Psoas muscle (tissue), 8 donors: Measurements from ENCODE around the gene SCYGR4. TPM values are rescaled to one million over a fixed set of nuclear protein-coding genes. Genes with fewer than 3 reads are reported as not detected.

Experiments
- ATAC-seq, 4 donors: fragments of 200-7000 bp; cut with Tn5 transposase; one replicate each; pipeline ENCODE4 v1.9.1; 2020; ENCODE audit warnings: moderate library complexity in 3 of 4, mild to moderate bottlenecking in 2 of 4
- DNase-seq, 2 donors: peaks; one replicate each; pipeline ENCODE4 v3.0.0-alpha.2; 2020
- H3K27ac ChIP-seq: fragments of 200-600 bp; one replicate; pipeline ENCODE4 v1.8.0; 2022
- H3K27me3 ChIP-seq, 3 donors: fragments of 200-600 bp in 1 of 3; one replicate each; pipeline versions ENCODE4 v1.6.1 to v1.8.0; 2013 to 2022; ENCODE audit warnings: low read length in 2 of 3, mild to moderate bottlenecking in 2 of 3, moderate library complexity in 1 of 3; ENCODE audit not compliant: insufficient read depth in 3 of 3
- H3K36me3 ChIP-seq, 2 donors: fragments of 200-600 bp in 1 of 2; one replicate each; pipeline versions ENCODE4 v1.6.1 to v1.8.0; 2013 to 2022; ENCODE audit warnings: low read depth in 1 of 2, mild to moderate bottlenecking in 1 of 2, moderate library complexity in 1 of 2; ENCODE audit not compliant: insufficient read depth in 1 of 2
- H3K4me1 ChIP-seq: fragments of 200-600 bp; one replicate; pipeline ENCODE4 v1.8.0; 2022
- H3K4me3 ChIP-seq: fragments of 200-600 bp; one replicate; pipeline ENCODE4 v1.8.0; 2022; ENCODE audit warnings: mild to moderate bottlenecking
- H3K9me3 ChIP-seq: fragments of 200-600 bp; one replicate; pipeline ENCODE4 v1.8.0; 2022
- WGBS, 3 donors: extraction: QIAGEN DNeasy Blood & Tissue Kit; methylation state at CpG; one replicate each; pipeline versions ENCODE4 v1.1.6 to v1.1.7; 2013; 5-methylcytosine and 5-hydroxymethylcytosine counted together
- intact Hi-C, 2 donors: fragments of 100-400 bp; cut with DNase I; formaldehyde crosslinking; loops; one replicate each; pipeline versions ENCODE4 v1.11.0 to v1.14.2; 2022
- polyA plus RNA-seq, 3 donors: library from polyadenylated mRNA; stranded (reverse); fragments of 200-250 nt; gene quantifications; one replicate each; pipeline ENCODE4 v1.2.3, GENCODE V29; 2013
- total RNA-seq, 4 donors: library from RNA; stranded (reverse); fragmentation: NEBNext Ultra II Directional in 2 of 4; extraction: Animal tissue kit (Norgen Biotek cat#: 25700) in 2 of 4; gene quantifications; one replicate each; pipeline versions ENCODE4 v1.2.1 to v1.2.4, GENCODE V29; 2021 to 2023
- TF ChIP-seq, protein P1 (sequence below): fragments of 200-600 bp; IDR thresholded peaks from one replicate; pipeline ENCODE4 v1.8.0; 2022; ENCODE audit warnings: antibody characterized with exemption
- donor health status: healthy with polysubstance abuse.
- donor health status: DM: no; HTN: no; CAD: no; lungs with moderate emphysema.
- donor health status: Bipolar disorder and iron deficiency.
- donor health status: healthy.
- donor health status: DM: yes; HTN: yes; CAD: no.
- donor health status: DM: no; HTN: no; CAD: no.
- donor health status: DM: no; HTN: no; CAD: no.
- donor health status: DM: yes; HTN: yes; CAD: no.

SCYGR4 gene
- total and polyA plus RNA-seq, 7 donors, result not detected

DNA sequence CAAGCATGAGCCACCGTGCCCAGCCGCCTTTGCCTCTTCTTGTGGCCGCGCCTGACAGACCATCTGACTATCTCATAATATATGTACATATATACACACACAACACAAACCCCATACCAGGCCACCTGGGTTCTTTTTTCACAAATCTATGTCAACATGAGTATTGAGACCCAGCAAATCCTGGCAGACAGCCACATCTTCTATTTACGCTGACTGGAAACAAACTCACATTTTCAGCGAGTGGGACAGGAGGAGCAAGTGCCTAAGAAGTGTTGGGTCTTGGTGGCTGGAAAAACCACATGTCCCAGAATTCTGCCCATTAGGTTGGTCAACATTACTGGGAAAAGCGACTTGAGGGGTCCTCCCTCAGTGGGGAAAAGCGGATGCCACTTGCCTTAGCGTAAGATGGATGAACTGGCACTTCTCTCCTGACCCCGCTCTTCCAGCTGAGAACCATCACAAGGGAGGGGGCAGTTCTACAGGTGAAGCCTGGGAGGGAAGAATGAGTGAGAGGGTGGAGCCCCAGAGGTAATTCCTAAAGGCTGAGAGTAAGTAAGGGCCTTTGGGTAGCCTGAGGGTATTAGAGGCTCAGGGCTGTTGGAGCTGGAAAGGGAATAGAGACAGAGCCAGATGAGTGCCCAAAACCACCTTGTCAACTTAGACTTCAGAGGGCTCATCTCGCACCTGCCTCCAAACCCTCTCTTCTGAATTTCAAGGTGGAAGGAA is 4.6 kb upstream of the SCYGR4 start:
- intact Hi-C loops, result no loop called here
- Histone ChIP-seq H3K4me1 (no peaks in the 10 kb centered on the region), H3K27me3 (peaks cover 0 to 4% (median 0%) of the 10 kb centered on the region in 3 donors), H3K27ac (no peak overlapping the region), H3K9me3 (no peaks in the 10 kb centered on the region), H3K4me3 (no peak overlapping the region), H3K36me3 (no peaks in the 10 kb centered on the region)
- TF ChIP-seq, protein P1, sequence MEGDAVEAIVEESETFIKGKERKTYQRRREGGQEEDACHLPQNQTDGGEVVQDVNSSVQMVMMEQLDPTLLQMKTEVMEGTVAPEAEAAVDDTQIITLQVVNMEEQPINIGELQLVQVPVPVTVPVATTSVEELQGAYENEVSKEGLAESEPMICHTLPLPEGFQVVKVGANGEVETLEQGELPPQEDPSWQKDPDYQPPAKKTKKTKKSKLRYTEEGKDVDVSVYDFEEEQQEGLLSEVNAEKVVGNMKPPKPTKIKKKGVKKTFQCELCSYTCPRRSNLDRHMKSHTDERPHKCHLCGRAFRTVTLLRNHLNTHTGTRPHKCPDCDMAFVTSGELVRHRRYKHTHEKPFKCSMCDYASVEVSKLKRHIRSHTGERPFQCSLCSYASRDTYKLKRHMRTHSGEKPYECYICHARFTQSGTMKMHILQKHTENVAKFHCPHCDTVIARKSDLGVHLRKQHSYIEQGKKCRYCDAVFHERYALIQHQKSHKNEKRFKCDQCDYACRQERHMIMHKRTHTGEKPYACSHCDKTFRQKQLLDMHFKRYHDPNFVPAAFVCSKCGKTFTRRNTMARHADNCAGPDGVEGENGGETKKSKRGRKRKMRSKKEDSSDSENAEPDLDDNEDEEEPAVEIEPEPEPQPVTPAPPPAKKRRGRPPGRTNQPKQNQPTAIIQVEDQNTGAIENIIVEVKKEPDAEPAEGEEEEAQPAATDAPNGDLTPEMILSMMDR, result no peak
- DNase-seq (no peak), ATAC-seq (no peak)
- WGBS, 3 donors, result 83 to 88% (median 84%) methylated on average over 11 of the region's 11 CpGs

DNA sequence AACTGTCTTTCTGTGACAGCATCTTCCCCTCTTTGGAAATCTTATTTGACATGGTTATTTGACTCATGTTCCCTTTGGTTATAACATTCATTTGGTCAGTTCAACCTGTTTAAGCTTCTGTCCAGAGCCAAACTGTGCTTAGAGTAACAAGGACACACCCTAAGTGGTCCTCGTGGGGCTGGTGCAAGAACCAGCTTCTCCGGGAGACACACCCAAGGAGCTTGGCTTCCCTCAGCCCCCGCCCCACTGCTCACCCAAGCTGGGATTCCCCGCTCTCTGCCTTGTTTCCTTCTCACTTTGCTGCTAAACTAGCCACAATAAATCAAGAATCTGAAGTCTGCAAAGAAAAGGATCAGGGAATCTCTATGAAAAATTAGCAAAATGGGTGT is 4.0 kb upstream of the SCYGR4 start:
- Histone ChIP-seq H3K27ac (no peak overlapping the region), H3K4me1 (no peaks in the 10 kb centered on the region), H3K9me3 (no peaks in the 10 kb centered on the region), H3K27me3 (peaks cover 0 to 4% (median 0%) of the 10 kb centered on the region in 3 donors), H3K36me3 (no peaks in the 10 kb centered on the region), H3K4me3 (no peak overlapping the region)
- DNase-seq (no peak), ATAC-seq (no peak)
- intact Hi-C loops, result no loop called here
- TF ChIP-seq, protein P1, result no peak
- WGBS, 3 donors, result 69 to 72% (median 70%) methylated on average over 4 of the region's 4 CpGs

DNA sequence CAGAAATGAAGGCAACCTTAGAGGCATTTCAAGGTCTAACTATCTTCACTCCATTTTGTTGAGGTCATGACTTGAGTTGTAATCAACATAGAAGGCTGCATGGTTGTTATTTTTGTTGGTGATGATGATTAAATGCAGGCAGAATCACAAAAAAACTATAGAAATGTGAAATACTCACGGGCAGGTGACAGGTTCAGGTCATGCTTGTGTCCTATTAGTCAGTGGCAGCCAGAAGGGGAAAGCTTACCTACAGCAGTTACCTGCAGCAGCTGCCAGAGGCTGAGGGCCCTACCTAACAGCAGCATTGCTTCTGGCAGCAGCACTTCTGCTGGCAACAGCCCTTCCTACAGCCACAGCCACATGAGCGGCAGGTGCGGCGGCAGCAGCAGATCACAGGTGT is 3.1 kb upstream of the SCYGR4 start:
- Histone ChIP-seq H3K4me1 (no peaks in the 10 kb centered on the region), H3K27ac (no peak overlapping the region), H3K27me3 (peaks cover 0 to 4% (median 0%) of the 10 kb centered on the region in 3 donors), H3K4me3 (no peak overlapping the region), H3K36me3 (no peaks in the 10 kb centered on the region), H3K9me3 (no peaks in the 10 kb centered on the region)
- intact Hi-C loops, result no loop called here
- ATAC-seq (no peak), DNase-seq (no peak)
- TF ChIP-seq, protein P1, result no peak
- 92 to 95% (median 92%) methylated on average over 4 of the region's 4 CpGs for WGBS, 3 donors

DNA sequence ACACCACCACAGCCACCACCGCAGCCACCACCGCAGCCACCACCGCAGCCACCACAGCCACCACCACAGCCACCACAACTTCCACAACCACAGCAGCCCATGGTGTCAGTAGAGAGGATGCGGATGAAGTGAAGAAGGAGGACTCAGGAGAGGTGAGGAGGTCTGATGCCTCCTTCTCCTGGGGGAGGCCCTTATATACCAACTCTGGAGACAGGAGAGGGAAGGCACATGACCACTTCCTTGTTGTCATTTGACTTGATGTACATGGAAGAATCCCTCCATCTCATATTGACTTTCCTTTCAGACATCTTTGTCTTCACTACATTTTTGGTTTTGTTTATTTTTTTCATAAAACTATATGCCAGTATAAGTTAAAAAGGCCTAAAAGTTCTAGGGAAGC is 2.6 kb upstream of the SCYGR4 start, which contains the start of gene SCYGR3:
Gene SCYGR3, minus strand, starts transcription at position 101 of the 400 bp plus-strand sequence. Its CDS starts 0 bp downstream, at position 101.
- DNase-seq, result no peak
- ATAC-seq, result no peak
- intact Hi-C loops, result no loop called here
- Histone ChIP-seq H3K27ac (no peak within 1 kb of the TSS), H3K36me3 (no peaks in the 10 kb centered on the region), H3K4me1 (no peaks in the 10 kb centered on the region), H3K9me3 (no peaks in the 10 kb centered on the region), H3K4me3 (no peak within 1 kb of the TSS), H3K27me3 (peaks cover 0 to 4% (median 0%) of the 10 kb centered on the region in 3 donors)
- TF ChIP-seq, protein P1, result no peak
- WGBS, 3 donors, result 83 to 100% (median 100%) methylated on average over 1 to 3 of the region's 4 CpGs
